GM12892 (cell line): ENCODE data around the gene TTC19.

Experiments
- POLR2A ChIP-seq: IDR thresholded peaks from 2 replicates; pipeline ENCODE4 v1.6.1; 2011; ENCODE audit warnings: low read depth, low read length, control low read depth
- POLR2AphosphoS5 ChIP-seq: IDR thresholded peaks from 2 replicates; pipeline ENCODE4 v1.6.1; 2011; ENCODE audit warnings: low read depth, low read length, control low read depth
- TAF1 ChIP-seq: IDR thresholded peaks from 2 replicates; pipeline ENCODE4 v1.6.1; 2011; ENCODE audit warnings: low read depth, mild to moderate bottlenecking, control low read depth, low read length, borderline replicate concordance

GRCh38 chr17:16044487-16044886 lies 44.9 kb downstream of the TTC19 start:
- no peak for TF ChIP-seq TAF1
- TF ChIP-seq POLR2A, result no peak
- TF ChIP-seq POLR2AphosphoS5, result no peak
